ENCODE results near the gene HLF. TPM values are rescaled to one million over a fixed set of nuclear protein-coding genes. Genes with fewer than 3 reads are reported as not detected.
"Not testable (repeated sequence)": the region's sequence is repeated elsewhere in the genome, so short reads cannot be mapped to it uniquely, and the experiment has no call there.

HLF gene
- total RNA-seq, 1 donor from 2014 or later = 10.3 TPM

DNA sequence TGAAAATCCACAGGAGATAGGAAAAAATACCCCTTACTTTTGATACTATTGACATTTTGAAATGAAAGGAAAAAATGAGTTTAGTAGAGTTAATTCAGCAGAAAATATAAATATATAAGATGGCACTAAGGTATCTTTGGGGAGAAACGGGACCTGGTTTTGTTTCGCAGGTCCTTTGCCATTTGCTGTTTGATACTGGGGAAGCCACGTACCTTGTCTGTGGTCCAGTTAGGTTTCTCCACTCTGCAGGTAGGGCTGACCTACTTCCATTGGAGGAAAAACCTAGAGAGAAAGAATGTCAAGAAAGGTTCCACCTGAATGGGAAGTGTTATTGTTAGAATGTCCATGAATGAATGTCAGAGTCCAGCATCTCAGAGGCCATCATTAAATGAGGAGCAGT, 48.1 kb downstream of the HLF start:
- DNase-seq = no peak

DNA sequence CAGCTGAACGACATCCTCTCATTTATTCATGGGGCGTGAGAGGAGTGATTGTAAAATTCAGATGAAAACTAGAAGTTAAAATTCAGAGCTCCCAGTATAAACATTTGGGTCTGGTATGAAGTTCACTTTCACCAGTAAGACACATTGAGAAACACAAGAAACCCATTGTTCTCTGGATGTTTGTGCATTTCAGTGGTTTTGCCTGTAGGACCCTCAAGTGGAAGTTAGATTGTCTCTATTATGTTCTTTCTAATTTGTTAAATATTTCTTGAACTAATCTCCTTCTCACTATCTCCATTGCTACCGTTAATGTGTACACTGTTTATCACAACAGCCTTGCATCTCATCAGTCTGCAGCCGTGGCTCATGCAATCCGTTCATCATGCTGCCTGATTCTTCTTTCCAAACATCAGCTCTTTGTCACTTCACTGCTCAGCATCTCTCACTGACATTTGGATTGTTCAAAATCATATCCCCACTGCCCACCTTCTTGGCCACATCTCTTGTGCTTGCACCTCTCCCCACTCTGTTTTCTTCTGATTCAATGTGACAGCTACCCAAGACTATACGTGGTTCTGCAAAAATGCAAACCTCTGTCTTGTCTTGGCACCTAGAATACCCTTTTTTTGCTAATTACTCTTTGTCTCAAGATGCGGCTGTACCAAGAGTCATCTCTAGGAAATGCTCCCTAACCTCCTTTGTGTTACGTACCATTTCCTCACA, 49.5 kb downstream of the HLF start:
- DNase-seq = no peak

DNA sequence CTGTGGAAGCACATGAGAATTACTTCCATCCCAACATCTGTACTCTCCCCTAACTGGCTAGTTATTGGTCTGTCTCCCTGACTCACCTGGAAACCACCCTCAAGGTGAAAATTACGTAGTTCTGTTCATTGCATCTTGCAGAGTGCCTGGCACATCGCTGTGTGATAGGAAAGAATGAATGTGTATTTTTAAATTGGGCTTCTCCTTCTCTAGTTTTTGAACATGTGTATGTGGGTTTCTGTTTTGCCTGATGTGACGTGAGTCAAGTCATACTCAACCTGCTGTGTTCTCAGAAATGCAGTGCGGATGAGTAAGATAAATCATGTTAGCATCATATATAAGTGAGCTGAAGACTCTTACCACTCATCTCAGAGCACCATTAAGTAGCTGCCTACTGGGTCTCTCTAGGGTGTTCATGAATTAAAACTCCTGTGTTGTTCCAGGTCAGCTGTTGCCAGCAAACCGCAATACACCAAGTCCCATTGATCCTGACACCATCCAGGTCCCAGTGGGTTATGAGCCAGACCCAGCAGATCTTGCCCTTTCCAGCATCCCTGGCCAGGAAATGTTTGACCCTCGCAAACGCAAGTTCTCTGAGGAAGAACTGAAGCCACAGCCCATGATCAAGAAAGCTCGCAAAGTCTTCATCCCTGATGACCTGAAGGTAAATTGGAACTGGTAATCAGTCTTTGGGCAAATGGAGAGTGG, 50.2 kb downstream of the HLF start:
- DNase-seq = no peak

DNA sequence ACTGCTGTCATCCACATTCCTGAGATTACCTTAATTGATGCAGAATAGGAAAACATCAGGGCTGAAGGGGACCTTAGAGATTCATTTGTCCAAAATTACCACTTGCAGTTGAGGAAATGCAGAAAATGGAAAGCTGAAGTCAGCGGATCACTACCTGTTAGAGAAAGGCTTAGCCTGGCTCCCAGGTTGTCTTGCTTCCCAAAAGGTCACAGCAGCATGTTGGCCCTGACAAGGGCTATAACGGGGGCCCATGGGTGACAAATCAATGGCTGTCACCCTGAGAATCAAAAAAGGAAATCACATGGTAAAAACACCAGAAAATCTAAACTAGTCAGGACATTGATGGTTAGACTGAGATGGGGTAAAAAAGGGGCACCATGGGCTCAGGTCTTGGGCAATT, 51.7 kb downstream of the HLF start:
- DNase-seq = no peak

DNA sequence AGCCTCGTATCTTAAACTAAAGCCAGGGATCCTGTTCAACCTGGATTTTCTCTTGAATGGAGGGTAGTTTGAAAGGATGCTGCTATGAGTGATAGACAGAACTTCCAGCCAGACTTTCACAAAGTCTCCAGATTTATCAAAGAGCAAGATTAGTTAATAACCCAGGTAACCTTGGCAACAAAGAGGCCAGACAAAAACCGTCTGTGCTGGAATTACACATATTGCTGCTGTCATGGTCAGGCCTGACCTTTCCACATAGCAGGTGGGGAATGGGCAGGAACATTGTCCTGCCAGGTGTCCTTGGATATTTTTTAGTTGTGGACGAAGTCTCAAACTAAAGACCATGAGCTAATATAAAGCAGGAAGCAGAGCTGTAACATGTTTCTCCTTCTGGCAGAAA, 52.5 kb downstream of the HLF start:
- no peak for DNase-seq

DNA sequence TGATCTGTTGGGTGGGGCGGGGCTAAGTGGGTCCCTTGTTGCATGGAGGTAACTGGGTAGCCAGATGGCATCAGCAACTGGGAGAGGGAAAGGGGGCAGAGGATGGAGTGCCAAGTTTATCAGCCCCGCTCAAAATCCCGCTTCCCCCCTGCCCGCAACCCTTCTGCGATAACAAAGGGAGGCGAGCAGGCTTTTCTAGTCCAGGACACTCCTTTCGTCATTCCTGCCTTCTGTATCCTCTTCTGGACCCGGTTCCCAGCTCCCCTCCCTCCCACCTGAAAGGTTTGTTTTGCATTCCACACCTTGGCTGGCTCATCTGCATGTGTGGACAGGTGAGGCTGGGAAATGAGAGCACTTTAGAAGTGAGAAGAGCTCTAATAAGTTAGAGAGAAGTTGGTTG, 53.3 kb downstream of the HLF start:
- DNase-seq = no peak

DNA sequence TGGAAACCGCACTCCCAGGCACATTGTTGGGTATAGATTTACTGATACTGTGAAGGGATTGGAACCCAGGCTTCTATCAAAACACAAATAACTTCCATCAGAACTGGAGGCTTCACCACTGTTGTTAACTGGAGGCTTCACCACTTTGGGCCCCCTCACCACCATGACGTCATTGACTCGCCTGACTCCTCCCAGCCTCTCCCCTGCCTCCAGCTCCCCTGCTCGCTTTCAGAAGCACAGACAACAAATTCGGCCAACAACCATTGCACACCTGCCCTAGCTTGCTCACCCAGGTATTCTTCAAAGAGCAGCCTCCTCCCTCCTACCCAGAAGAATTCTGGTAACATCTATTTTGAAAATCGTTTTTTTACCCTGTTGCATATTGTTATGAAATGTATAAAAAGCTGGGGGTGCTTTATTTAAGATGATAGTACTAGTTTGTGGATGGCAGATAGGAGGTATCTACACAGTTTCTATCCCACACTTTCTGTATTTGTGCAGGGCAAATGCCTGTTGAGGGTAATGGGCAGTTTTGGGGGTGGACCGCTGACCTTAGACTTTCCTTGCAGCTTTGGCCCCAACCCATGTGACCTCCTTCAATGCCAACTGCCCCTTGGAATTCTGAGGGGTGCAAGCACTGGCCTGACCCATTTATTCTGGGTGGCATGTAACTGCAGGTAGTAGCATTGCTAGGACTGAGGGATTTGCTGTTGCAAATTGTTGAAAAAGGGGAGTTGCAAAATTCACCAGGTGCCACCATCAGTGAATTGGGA, 54.1 kb downstream of the HLF start:
- no peak for DNase-seq

DNA sequence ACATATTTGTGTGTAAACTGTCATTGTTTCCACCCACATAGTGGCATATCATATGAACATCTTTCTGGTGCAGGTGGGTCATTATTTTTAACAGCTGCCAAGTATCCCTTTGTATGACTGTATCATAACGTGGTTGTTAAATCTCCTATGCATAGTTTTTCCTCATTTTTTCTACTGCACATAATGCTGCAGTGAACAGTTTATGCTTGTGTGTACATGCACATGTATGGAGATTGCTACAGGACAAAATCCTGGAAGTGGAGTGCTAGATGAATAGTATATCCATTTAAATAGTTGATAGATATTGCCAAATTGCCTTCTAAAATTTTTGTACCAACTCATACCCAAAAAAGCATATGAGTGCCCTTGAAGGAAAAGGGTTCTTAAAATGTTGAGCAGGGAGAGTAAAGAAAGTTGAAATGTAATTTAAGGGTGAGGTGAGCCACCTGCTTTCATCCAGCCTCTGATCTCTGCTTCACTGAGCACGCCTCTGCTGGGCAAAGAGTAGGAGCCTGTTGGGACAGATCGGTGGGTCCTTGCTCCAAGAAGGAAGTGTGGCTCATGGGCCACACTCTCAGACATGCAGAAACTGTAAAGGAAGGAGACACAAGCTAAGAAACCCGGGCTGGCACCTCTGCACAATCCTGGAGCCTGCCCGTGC, 55.3 kb downstream of the HLF start:
- no peak for DNase-seq

DNA sequence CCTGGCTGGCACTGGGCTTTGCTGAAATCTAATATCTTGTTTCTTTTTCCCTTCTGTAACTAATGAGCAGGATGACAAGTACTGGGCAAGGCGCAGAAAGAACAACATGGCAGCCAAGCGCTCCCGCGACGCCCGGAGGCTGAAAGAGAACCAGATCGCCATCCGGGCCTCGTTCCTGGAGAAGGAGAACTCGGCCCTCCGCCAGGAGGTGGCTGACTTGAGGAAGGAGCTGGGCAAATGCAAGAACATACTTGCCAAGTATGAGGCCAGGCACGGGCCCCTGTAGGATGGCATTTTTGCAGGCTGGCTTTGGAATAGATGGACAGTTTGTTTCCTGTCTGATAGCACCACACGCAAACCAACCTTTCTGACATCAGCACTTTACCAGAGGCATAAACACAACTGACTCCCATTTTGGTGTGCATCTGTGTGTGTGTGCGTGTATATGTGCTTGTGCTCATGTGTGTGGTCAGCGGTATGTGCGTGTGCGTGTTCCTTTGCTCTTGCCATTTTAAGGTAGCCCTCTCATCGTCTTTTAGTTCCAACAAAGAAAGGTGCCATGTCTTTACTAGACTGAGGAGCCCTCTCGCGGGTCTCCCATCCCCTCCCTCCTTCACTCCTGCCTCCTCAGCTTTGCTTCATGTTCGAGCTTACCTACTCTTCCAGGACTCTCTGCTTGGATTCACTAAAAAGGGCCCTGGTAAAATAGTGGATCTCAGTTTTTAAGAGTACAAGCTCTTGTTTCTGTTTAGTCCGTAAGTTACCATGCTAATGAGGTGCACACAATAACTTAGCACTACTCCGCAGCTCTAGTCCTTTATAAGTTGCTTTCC, 56.0 kb downstream of the HLF start:
- DNase-seq = no peak

DNA sequence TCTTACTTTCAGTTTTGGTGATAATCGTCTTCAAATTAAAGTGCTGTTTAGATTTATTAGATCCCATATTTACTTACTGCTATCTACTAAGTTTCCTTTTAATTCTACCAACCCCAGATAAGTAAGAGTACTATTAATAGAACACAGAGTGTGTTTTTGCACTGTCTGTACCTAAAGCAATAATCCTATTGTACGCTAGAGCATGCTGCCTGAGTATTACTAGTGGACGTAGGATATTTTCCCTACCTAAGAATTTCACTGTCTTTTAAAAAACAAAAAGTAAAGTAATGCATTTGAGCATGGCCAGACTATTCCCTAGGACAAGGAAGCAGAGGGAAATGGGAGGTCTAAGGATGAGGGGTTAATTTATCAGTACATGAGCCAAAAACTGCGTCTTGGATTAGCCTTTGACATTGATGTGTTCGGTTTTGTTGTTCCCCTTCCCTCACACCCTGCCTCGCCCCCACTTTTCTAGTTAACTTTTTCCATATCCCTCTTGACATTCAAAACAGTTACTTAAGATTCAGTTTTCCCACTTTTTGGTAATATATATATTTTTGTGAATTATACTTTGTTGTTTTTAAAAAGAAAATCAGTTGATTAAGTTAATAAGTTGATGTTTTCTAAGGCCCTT, 56.8 kb downstream of the HLF start:
- no peak for DNase-seq

DNA sequence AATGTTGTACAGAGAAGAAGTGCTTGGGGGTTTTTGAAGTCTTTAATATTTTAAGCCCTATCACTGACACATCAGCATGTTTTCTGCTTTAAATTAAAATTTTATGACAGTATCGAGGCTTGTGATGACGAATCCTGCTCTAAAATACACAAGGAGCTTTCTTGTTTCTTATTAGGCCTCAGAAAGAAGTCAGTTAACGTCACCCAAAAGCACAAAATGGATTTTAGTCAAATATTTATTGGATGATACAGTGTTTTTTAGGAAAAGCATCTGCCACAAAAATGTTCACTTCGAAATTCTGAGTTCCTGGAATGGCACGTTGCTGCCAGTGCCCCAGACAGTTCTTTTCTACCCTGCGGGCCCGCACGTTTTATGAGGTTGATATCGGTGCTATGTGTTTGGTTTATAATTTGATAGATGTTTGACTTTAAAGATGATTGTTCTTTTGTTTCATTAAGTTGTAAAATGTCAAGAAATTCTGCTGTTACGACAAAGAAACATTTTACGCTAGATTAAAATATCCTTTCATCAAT, 57.8 kb downstream of the HLF start:
- peak; percentile 73 for DNase-seq

DNA sequence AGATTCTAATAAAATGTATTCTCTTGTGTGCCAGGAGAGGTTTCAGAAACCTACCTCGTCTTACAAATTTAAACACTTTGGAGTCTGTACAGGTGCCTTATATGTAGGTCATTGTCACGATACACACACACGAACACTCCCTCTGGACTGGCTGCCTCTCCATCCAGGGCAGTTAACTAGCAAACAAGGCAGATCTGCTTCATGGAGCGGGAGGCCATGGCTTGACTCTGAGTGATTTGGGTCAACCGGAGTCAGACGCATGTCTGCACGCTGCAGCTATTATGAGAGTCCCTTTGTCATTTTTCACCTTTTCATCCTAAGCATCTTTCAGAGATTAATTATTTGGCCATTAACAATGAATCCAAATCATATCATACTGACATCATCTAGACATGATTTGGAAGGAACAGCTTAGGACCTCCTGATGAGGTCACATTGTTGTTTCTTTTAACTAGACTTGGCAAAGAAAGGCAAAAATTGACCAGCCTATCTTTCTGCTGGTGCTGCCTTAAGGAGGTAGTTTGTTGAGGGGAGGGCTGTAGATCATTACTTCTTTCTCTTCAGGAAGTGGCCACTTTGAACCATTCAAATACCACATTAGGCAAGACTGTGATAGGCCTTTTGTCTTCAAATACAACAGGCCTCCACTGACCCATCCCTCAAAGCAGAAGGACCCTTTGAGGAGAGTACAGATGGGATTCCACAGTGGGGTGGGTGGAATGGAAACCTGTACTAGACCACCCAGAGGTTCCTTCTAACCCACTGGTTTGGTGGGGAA, 58.9 kb downstream of the HLF start:
- no peak for DNase-seq

DNA sequence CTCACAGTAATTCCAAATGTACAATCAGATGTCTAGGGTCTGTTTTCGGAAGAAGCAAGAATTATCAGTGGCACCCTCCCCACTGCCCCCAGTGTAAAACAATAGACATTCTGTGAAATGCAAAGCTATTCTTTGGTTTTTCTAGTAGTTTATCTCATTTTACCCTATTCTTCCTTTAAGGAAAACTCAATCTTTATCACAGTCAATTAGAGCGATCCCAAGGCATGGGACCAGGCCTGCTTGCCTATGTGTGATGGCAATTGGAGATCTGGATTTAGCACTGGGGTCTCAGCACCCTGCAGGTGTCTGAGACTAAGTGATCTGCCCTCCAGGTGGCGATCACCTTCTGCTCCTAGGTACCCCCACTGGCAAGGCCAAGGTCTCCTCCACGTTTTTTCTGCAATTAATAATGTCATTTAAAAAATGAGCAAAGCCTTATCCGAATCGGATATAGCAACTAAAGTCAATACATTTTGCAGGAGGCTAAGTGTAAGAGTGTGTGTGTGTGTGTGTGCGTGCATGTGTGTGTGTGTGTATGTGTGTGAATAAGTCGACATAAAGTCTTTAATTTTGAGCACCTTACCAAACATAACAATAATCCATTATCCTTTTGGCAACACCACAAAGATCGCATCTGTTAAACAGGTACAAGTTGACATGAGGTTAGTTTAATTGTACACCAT, 59.7 kb downstream of the HLF start:
- DNase-seq = no peak

DNA sequence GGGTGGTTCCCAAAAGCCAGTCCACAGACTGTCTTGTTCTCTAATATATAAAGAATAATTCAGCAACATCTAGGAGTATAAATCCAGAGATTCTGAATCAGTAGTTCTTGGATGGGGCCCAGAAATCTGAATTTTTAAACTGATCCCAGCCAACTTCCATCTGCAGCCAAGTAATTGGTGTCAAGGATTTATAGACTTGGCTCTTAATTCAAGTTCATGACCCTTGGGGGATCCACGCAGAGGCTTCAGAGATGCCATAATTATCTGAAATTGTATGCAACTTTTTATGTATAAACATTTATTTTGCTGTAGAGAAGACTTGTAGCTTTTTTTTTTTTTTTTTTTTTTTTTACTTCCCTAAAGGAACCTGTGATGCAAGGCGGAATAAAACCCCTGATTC, 60.6 kb downstream of the HLF start:
- peak; percentile 68 for DNase-seq

DNA sequence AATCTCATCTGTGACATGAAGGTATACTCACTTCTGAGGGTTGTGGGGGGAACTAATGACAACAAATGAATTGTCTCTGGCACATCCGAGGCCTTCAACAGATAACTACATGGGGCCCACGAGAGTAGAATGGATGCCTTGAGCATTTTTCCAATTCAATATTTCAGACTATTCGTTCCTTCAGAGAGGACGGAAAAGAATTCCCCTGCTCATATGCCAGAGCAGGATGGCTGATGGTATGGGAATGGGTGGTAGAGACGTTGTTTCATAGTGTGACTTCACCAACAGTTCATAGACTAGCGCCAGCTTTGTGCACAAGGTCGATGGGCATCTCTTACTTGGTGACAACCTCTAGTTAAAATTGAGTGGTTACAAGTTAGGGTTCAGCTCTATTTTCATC, 61.3 kb downstream of the HLF start:
- DNase-seq = no peak

DNA sequence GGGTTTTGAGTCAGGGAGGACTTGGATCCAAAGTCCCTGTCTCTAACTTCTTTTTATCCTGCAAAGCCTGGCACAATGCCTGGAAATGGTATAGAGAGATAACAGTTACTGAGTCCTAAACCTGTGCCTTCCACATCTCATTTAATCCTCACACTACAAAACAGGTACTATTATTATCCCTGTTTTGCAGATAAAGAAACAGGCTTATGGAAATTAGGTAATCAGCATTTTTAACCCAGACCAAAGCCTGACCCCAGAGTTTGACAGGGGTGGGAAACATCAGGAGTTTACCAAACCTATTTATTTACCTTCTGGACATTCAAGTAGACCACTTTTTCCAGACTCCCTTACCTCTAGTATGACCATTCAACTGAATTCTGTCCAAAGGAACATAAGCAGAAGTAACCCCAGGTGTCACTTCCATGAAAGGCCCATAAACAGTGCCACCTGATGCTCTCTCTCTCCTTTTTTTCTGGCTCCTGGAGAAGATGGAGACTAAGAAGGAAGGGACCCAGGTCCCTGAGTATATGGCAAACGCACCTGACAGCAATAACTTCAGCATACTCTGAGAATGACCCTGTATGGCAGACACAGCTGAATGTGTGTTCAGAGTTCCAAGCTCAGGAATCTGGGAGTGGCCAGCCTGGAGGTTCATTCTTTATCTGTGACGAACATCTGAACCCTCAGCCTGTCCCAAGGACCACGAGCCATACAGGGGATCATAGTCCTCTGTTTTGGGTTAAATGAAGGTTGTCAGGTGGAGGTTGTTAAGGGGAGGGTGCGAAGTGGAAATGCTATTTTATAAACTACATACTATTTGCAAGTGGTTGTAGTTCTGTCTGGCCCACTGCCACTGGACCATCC, 62.7 kb downstream of the HLF start:
- DNase-seq = no peak

DNA sequence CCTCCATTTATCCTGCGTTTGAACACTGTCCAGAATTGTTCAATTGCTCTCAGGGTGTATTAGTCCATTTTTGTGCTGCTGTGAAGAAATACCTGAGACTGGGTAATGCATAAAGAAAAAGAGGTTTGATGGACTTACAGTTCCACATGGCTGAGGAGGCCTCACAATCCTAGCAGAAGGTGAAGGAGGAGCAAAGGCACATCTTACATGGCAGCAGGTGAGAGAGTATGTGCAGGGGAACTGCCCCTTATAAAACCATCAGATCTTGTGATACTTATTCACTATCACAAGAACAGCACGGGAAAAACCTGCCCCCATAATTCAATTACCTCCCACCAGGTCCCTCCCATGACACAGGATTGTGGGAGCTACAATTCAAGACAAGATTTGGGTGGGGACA, 63.8 kb downstream of the HLF start:
- DNase-seq = not testable (repeated sequence)

DNA sequence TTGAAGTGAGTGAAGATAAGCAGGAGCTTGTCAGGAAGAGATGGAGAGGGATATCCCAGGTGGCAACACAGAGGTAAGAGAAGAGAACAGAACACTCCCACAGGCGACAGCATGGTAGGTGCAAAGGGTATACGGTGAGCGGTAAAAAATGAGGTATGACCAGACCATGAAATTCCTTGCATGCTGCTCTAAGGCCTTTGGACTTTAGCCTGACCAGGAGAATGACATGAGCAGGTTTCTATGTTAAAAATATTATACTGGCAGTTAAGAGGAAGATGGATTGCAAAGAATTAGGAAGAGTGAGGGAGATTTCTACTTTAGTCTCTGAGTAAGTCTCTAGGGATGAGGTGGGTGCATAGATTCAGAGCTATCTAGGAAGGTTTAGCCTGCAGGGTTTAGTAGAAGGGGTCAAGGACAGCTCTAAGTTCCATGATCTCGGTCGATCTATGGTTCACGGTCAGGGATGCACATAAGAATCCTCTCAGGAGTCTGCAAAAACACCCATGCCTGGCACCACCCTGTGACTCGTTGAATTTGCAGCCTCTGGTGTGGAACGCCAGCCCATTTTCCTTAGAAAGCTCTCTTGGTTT, 65.7 kb downstream of the HLF start:
- DNase-seq = no peak
